NT2/D1 (cell line): Measurements from ENCODE around the gene TBC1D5.
"Not testable (repeated sequence)": the region's sequence is repeated elsewhere in the genome, so short reads cannot be mapped to it uniquely, and the experiment has no call there.

Experiments
- DNase-seq: peaks from one replicate; pipeline ENCODE4 v3.0.0-alpha.2; 2011; ENCODE audit warnings: low read depth, low spot score
- H3K27me3 ChIP-seq: 2 replicates; pipeline ENCODE4 v1.6.0; 2011; ENCODE audit warnings: mild to moderate bottlenecking; ENCODE audit not compliant: insufficient read length, insufficient read depth
- H3K36me3 ChIP-seq: 2 replicates; pipeline ENCODE4 v1.6.1; 2011; ENCODE audit warnings: mild to moderate bottlenecking, low read length, mixed read lengths; ENCODE audit not compliant: insufficient read depth, insufficient read length
- H3K4me1 ChIP-seq: 2 replicates; pipeline ENCODE4 v1.5.1; 2011; ENCODE audit not compliant: insufficient read depth, insufficient read length
- H3K4me3 ChIP-seq: 2 replicates; pipeline ENCODE4 v1.5.1; 2011; ENCODE audit warnings: low read depth; ENCODE audit not compliant: insufficient read length
- H3K9ac ChIP-seq: 2 replicates; pipeline ENCODE4 v1.6.0; 2011; ENCODE audit warnings: low read depth; ENCODE audit not compliant: insufficient read length
- H3K9me3 ChIP-seq: 2 replicates; pipeline ENCODE4 v1.5.1; 2011; ENCODE audit warnings: mild to moderate bottlenecking, low read length; ENCODE audit not compliant: insufficient read depth
- SUZ12 ChIP-seq: IDR thresholded peaks from 2 replicates; pipeline ENCODE4 v1.6.1; 2011; ENCODE audit not compliant: insufficient read length, insufficient read depth; ENCODE audit errors: extremely low read depth
- YY1 ChIP-seq: IDR thresholded peaks from 2 replicates; pipeline ENCODE4 v1.6.1; 2011; ENCODE audit not compliant: insufficient read length, insufficient read depth
- ZNF274 ChIP-seq: IDR thresholded peaks from 2 replicates; pipeline ENCODE4 v1.6.1; 2011; ENCODE audit warnings: mild to moderate bottlenecking, low read depth, low read length

The TBC1D5 gene

DNA sequence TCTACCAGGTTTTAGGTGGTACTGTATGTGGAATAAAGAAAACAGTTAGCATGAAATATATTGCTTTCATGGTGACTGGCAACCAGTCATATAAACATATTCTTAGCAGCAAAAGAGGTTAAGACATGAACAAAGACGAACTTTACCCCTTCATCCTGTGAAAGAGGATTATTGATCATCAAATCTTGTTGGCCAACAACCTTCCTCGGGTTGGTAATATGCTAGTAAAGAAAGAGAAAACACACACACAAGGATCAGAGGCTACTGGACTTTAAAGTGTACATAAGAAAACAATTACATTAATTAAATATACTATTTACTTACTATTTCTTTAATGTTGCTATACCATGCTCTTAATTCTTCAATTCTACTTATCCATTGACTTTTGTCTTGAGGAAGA lies 337.9 kb downstream of the TBC1D5 start:
- Histone ChIP-seq H3K9ac (no peak overlapping the region), H3K4me1 (no peaks in the 10 kb centered on the region), H3K27me3 (no peaks in the 10 kb centered on the region), H3K36me3 (no peaks in the 10 kb centered on the region), H3K4me3 (no peak overlapping the region), H3K9me3 (no peaks in the 10 kb centered on the region)
- no peak for DNase-seq
- no peak for TF ChIP-seq YY1
- no peak for TF ChIP-seq ZNF274
- TF ChIP-seq SUZ12 = no peak

DNA sequence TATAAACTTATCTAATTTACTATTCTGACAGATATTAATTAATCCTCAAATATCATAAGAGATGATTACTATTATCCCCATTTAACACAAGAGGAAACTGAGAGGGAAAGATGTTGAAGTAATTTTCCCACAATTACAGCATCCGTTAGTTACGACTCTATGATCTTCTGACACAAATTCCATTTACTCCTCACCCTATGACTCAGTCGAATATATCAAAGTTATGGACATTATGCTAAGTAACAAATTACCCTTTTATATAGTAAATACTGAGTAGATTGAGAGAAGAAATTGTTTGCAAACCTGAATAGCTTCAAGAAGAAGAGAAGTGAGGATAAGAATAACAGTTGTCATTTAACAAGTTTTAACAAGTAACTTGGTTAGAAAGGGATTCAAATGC lies 340.0 kb downstream of the TBC1D5 start:
- Histone ChIP-seq H3K4me3 (no peak overlapping the region), H3K9ac (no peak overlapping the region), H3K36me3 (no peaks in the 10 kb centered on the region), H3K9me3 (no peaks in the 10 kb centered on the region), H3K4me1 (no peaks in the 10 kb centered on the region), H3K27me3 (no peaks in the 10 kb centered on the region)
- TF ChIP-seq ZNF274 (no peak), YY1 (no peak), SUZ12 (no peak)
- no peak for DNase-seq

DNA sequence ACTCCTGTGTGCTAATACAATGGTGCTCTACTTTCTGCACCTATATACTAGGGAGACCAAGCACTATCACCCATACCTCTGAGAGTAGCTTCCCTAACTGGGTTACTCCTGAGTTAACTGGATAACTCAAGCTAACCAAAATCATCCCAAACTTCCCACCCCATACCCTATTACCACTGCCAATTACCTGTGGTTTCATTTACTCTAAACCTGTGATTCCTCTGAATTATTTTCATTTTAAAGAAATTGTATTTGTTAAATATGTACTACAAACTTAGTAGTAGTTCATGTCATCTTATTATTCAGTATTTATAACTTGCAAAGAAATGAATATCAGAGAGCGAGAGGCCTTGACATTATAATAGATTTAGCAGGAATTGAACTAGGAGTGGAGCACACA lies 340.5 kb downstream of the TBC1D5 start:
- H3K4me3 ChIP-seq = no peak overlapping the region
- H3K36me3 ChIP-seq = no peaks in the 10 kb centered on the region
- no peak for TF ChIP-seq SUZ12
- TF ChIP-seq ZNF274 = no peak
- no peak for TF ChIP-seq YY1
- no peak overlapping the region for H3K9ac ChIP-seq
- DNase-seq = no peak
- no peaks in the 10 kb centered on the region for H3K4me1 ChIP-seq
- H3K9me3 ChIP-seq = no peaks in the 10 kb centered on the region
- H3K27me3 ChIP-seq = no peaks in the 10 kb centered on the region

DNA sequence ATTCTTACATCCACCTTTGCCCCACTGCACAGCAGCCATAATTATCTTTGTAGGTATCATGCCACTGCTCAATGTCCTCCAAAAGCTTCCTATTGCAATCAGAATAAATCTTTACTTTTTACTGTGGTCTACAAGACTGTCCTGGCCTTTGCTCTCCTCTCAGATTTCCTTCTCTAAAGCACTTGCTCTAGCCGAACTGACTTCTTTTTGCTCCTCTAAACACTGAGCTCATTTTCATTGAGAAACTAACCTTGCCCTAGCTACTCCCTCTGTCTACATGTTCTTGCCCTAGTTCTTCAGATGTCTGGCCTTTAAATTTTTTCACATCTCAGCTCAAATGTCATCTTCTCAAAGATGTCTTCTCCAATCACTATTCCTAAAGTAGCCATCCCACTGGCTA lies 342.8 kb downstream of the TBC1D5 start:
- Histone ChIP-seq H3K27me3 (no peaks in the 10 kb centered on the region), H3K36me3 (no peaks in the 10 kb centered on the region), H3K9ac (no peak overlapping the region), H3K9me3 (no peaks in the 10 kb centered on the region), H3K4me1 (no peaks in the 10 kb centered on the region), H3K4me3 (no peak overlapping the region)
- TF ChIP-seq YY1 (no peak), SUZ12 (no peak), ZNF274 (no peak)
- DNase-seq = no peak

DNA sequence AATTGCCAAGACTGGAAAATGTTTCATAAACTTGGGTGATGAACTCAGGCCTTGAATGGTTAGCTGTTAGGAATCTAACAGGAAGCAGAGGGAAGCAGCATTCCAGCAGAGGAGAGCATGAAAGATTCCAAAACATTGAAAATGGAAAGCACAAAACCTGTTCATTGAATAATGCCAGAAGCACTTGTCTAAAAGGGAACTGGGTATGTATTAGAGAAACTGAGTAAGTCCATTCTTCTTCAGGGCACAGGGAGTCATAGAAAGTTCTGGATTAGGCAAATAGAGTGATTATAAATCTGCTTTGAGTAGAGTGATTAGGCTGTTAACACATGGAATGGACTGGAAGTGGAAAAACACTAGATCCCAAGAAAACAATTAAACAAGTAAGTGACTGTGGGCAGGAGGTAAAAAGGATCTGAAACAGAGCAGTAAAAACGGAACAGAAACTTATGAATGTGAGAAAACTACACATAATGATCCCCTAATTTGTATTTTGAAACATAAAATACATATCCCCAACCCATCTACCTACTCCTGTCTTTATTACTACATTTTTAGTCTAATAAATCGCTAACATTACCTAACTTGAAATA lies 343.4 kb downstream of the TBC1D5 start:
- H3K27me3 ChIP-seq = no peaks in the 10 kb centered on the region
- no peaks in the 10 kb centered on the region for H3K4me1 ChIP-seq
- H3K36me3 ChIP-seq = no peaks in the 10 kb centered on the region
- DNase-seq = no peak
- H3K9ac ChIP-seq = no peak overlapping the region
- no peak overlapping the region for H3K4me3 ChIP-seq
- no peaks in the 10 kb centered on the region for H3K9me3 ChIP-seq
- TF ChIP-seq SUZ12 (no peak), YY1 (no peak), ZNF274 (no peak)

DNA sequence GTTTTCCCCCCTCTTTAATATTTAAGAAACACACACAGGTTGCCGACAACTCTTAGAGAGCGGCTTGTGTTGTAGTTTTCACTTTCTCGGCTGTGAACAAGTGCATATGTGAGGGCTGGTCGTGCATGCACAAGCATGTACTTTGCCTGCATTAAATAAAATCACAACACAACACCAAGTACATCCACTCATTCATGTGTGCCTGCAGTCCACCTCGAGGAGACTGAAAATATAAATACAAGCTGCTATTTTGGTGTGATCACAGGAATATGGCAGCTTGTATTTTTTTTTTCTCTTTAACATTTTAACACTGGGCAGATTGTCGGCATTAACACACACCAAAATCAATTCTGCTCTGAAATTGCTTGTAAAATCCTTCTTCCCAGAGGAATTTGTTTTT lies 346.4 kb downstream of the TBC1D5 start:
- H3K4me1 ChIP-seq = no peaks in the 10 kb centered on the region
- H3K9me3 ChIP-seq = no peaks in the 10 kb centered on the region
- no peaks in the 10 kb centered on the region for H3K36me3 ChIP-seq
- TF ChIP-seq YY1 (no peak), SUZ12 (no peak), ZNF274 (no peak)
- no peaks in the 10 kb centered on the region for H3K27me3 ChIP-seq
- no peak overlapping the region for H3K4me3 ChIP-seq
- H3K9ac ChIP-seq = no peak overlapping the region
- no peak for DNase-seq

DNA sequence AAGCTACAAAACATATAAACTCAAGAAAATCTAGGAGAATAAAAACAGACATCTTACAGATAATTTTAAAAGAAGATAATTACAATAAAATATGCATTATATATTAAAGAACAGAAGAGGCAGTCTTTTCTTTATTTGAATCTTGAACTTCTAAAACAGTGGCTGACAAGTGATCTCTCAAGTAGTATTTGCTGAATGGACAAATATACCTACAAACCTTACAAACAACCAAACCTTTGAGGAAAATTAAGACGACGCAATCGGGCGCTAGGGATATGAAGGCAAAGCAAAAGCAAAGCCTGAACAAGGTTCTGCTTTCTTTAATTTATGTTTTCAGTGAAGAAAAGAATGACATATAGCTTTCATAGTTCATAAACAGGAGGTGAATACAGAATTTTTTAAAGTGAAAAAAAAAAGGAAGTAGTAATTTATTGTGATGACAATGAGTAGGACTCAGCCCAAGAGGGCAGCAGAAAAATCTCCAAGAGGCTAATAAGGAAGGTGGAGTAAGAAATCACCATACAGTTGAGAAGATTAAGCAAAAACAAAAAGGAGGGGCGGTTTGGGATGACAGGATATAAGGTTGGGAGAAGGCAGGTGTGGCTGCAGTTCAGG lies 347.8 kb downstream of the TBC1D5 start:
- Histone ChIP-seq H3K4me3 (no peak overlapping the region), H3K9ac (no peak overlapping the region), H3K36me3 (no peaks in the 10 kb centered on the region), H3K27me3 (no peaks in the 10 kb centered on the region), H3K9me3 (no peaks in the 10 kb centered on the region), H3K4me1 (no peaks in the 10 kb centered on the region)
- no peak for DNase-seq
- no peak for TF ChIP-seq ZNF274
- no peak for TF ChIP-seq YY1
- TF ChIP-seq SUZ12 = no peak

DNA sequence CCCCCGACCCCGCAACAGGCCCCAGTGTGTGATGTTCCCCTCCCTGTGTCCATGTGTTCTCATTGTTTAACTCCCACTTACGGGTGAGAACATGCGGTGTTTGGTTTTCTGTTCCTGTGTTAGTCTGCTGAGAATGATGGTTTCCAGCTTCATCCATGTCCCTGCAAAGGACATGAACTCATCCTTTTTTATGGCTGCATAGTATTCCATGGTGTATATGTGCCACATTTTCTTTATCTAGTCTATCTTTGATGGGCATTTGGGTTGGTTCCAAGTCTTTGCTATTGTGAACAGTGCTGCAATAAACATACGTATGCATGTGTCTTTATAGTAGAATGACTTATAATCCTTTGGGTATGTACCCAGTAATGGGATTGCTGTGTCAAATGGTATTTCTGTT lies 349.9 kb downstream of the TBC1D5 start:
- H3K27me3 ChIP-seq, H3K36me3 ChIP-seq, H3K4me3 ChIP-seq, H3K9me3 ChIP-seq, H3K9ac ChIP-seq, H3K4me1 ChIP-seq, DNase-seq: not testable (repeated sequence)
